Astrocyte (in vitro differentiated cells and primary cell): Measurements from ENCODE around the gene CHST10. TPM values are rescaled to one million over a fixed set of nuclear protein-coding genes. Genes with fewer than 3 reads are reported as not detected.

Experiments used
- DNase-seq: peaks from one replicate; pipeline ENCODE4 v3.0.0-alpha.2; 2010; ENCODE audit warnings: low read depth
- FAIRE-seq: peaks from 2 replicates; lab custom pipeline; 2011; peaks lifted over from hg19 to GRCh38; lab: Jason Lieb, UNC
- H2AFZ ChIP-seq: 2 replicates; pipeline ENCODE4 v1.6.0; 2012; ENCODE audit warnings: low read depth, low read length, inconsistent platforms
- H3K27ac ChIP-seq: 2 replicates; pipeline ENCODE4 v1.5.1; 2011; ENCODE audit warnings: low read depth, low read length, inconsistent platforms
- H3K27me3 ChIP-seq: 2 replicates; pipeline ENCODE4 v1.6.0; 2011; ENCODE audit warnings: low read length, inconsistent platforms; ENCODE audit not compliant: insufficient read depth
- H3K36me3 ChIP-seq: 2 replicates; pipeline ENCODE4 v1.5.1; 2011; ENCODE audit warnings: low read length, inconsistent platforms; ENCODE audit not compliant: insufficient read depth
- H3K4me1 ChIP-seq: 2 replicates; pipeline ENCODE4 v1.5.1; 2011; ENCODE audit warnings: low read length, inconsistent platforms; ENCODE audit not compliant: insufficient read depth
- H3K4me2 ChIP-seq: 2 replicates; pipeline ENCODE4 v1.6.0; 2012; ENCODE audit warnings: low read length, inconsistent platforms
- H3K4me3 ChIP-seq: 2 replicates; pipeline ENCODE4 v1.5.1; 2011; ENCODE audit warnings: low read depth, mild to moderate bottlenecking, low read length, inconsistent platforms; ENCODE audit not compliant: insufficient read depth
- H3K79me2 ChIP-seq: 2 replicates; pipeline ENCODE4 v1.6.0; 2012; ENCODE audit warnings: mild to moderate bottlenecking, low read length, inconsistent platforms; ENCODE audit not compliant: insufficient read depth
- H3K9ac ChIP-seq: 2 replicates; pipeline ENCODE4 v1.6.0; 2012; ENCODE audit warnings: mild to moderate bottlenecking, low read length, inconsistent platforms
- H3K9me3 ChIP-seq: 2 replicates; pipeline ENCODE4 v1.5.1; 2012; ENCODE audit warnings: low read depth, mild to moderate bottlenecking, low read length, inconsistent platforms; ENCODE audit not compliant: insufficient read depth
- H4K20me1 ChIP-seq: 2 replicates; pipeline ENCODE4 v1.6.0; 2012; ENCODE audit warnings: low read length, inconsistent platforms; ENCODE audit not compliant: insufficient read depth
- H3K27ac Mint-ChIP-seq: one replicate; pipeline ENCODE4 v1.8.0; 2021; ENCODE audit warnings: mild to moderate bottlenecking, mixed read lengths; ENCODE audit not compliant: unreplicated experiment
- H3K27me3 Mint-ChIP-seq: one replicate; pipeline ENCODE4 v1.8.0; 2021; ENCODE audit warnings: low read depth, mixed read lengths; ENCODE audit not compliant: unreplicated experiment
- H3K36me3 Mint-ChIP-seq: one replicate; pipeline ENCODE4 v1.8.0; 2021; ENCODE audit warnings: low read depth, mixed read lengths; ENCODE audit not compliant: unreplicated experiment
- H3K4me1 Mint-ChIP-seq: one replicate; pipeline ENCODE4 v1.8.0; 2021; ENCODE audit warnings: low read depth, mixed read lengths; ENCODE audit not compliant: unreplicated experiment
- H3K4me3 Mint-ChIP-seq: one replicate; pipeline ENCODE4 v1.8.0; 2021; ENCODE audit warnings: mild to moderate bottlenecking, moderate library complexity, mixed read lengths; ENCODE audit not compliant: unreplicated experiment
- H3K9me3 Mint-ChIP-seq: one replicate; pipeline ENCODE4 v1.8.0; 2021; ENCODE audit warnings: mild to moderate bottlenecking, mixed read lengths; ENCODE audit not compliant: unreplicated experiment
- EZH2 ChIP-seq: IDR thresholded peaks from 2 replicates; pipeline ENCODE4 v1.6.1; 2012; ENCODE audit warnings: mild to moderate bottlenecking, low read length, inconsistent platforms; ENCODE audit not compliant: insufficient read depth
- total RNA-seq: library from RNA; stranded (reverse); gene quantifications from 2 replicates; pipeline ENCODE4 v1.2.1, GENCODE V29; 2021
- TF ChIP-seq, protein P1 (sequence below): IDR thresholded peaks from 2 replicates; pipeline ENCODE4 v1.5.1; 2011; ENCODE audit warnings: low read depth, mild to moderate bottlenecking, inconsistent platforms, low read length, moderate library complexity; ENCODE audit not compliant: insufficient read depth

Gene CHST10
- total RNA-seq, 1 donor from 2014 or later = 12.7 TPM

DNA sequence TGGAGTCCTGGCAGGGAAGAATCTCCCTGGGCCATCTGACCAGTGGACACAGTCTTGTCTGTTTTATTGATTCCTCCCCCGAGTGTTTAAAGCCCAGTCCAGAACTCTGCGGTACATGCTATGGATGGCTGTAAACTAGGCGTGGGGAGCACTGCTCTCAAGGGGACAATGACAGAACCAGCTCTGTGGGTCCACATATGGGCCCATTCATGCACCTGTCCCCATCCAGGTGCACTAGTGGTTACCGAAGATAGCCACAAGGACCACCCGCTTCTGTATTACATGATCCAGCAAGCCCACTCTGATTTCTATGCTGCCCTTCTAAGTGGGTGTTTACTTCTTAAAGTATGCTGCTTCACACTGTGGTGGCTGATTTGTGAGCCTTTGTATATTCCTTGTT, 21.0 kb downstream of the CHST10 start:
- no peaks in the 10 kb centered on the region for H3K27me3 Mint-ChIP-seq
- no peak overlapping the region for H3K27ac ChIP-seq
- no peak overlapping the region for H3K27ac Mint-ChIP-seq
- H3K4me3 Mint-ChIP-seq = no peak overlapping the region
- H3K9ac ChIP-seq = no peak overlapping the region
- no peaks in the 10 kb centered on the region for H3K9me3 Mint-ChIP-seq
- no peaks in the 10 kb centered on the region for H3K4me1 Mint-ChIP-seq
- H2AFZ ChIP-seq = no peak overlapping the region
- no peaks in the 10 kb centered on the region for H3K27me3 ChIP-seq
- H3K36me3 Mint-ChIP-seq = peaks cover 18% of the 10 kb centered on the region
- no peaks in the 10 kb centered on the region for H3K79me2 ChIP-seq
- peaks cover 2% of the 10 kb centered on the region for H3K36me3 ChIP-seq
- no peaks in the 10 kb centered on the region for H3K4me1 ChIP-seq
- no peak overlapping the region for H3K4me2 ChIP-seq
- DNase-seq (no peak), FAIRE-seq (no peak)
- no peak overlapping the region for H3K4me3 ChIP-seq
- H3K9me3 ChIP-seq = no peaks in the 10 kb centered on the region
- TF ChIP-seq, protein P1, sequence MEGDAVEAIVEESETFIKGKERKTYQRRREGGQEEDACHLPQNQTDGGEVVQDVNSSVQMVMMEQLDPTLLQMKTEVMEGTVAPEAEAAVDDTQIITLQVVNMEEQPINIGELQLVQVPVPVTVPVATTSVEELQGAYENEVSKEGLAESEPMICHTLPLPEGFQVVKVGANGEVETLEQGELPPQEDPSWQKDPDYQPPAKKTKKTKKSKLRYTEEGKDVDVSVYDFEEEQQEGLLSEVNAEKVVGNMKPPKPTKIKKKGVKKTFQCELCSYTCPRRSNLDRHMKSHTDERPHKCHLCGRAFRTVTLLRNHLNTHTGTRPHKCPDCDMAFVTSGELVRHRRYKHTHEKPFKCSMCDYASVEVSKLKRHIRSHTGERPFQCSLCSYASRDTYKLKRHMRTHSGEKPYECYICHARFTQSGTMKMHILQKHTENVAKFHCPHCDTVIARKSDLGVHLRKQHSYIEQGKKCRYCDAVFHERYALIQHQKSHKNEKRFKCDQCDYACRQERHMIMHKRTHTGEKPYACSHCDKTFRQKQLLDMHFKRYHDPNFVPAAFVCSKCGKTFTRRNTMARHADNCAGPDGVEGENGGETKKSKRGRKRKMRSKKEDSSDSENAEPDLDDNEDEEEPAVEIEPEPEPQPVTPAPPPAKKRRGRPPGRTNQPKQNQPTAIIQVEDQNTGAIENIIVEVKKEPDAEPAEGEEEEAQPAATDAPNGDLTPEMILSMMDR = no peak
- no peak for TF ChIP-seq EZH2
- H4K20me1 ChIP-seq = no peaks in the 10 kb centered on the region

DNA sequence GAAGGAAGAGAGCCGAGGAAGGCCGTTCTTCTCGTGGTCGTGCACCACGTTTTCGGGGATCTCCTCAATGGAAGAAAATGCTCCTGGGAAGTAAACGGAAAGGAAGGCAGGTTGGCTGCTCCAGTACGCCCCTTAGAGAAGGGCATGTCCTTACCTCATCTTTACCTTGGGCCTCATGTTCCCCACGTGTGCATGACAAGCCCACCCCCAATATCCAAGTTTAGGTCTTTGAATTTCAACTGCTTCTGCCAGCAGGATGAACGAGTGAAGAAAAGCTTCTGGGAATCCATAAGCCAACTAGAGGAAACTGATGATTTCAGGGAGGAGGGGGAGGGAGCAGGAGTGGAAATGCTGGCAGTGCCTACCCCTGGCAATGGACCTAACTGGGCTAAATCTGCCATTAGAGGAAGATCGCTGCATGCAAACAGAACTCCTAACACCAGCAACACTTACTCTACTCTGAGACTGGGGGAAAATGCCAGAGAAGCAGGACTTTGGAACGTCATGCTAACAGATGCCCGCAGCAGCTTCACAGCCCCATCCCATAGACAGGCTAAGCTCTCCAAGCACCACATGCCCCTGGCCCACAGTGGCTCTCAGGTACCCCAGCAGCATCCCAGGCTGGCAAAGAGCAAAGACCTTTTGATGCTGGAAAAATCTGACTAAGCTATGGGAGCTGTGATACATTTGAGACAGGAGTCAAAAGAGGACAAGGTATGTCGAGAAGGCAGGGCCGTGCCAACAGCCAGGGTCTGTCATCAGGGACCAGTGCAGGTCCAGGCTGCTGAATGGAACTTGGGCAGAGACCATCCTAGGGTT, 21.7 kb downstream of the CHST10 start:
- DNase-seq (no peak), FAIRE-seq (no peak)
- TF ChIP-seq, protein P1 = no peak
- no peak for TF ChIP-seq EZH2
- Mint-ChIP-seq H3K4me3 (no peak overlapping the region), H3K27me3 (no peaks in the 10 kb centered on the region), H3K9me3 (no peaks in the 10 kb centered on the region), H3K4me1 (no peaks in the 10 kb centered on the region), H3K36me3 (peaks cover 17% of the 10 kb centered on the region), H3K27ac (no peak overlapping the region)
- H2AFZ ChIP-seq = no peak overlapping the region
- H3K9ac ChIP-seq = no peak overlapping the region
- H3K27ac ChIP-seq = no peak overlapping the region
- H3K9me3 ChIP-seq = no peaks in the 10 kb centered on the region
- H3K36me3 ChIP-seq = peaks cover 2% of the 10 kb centered on the region
- H3K4me3 ChIP-seq = no peak overlapping the region
- no peaks in the 10 kb centered on the region for H3K4me1 ChIP-seq
- no peaks in the 10 kb centered on the region for H3K27me3 ChIP-seq
- no peaks in the 10 kb centered on the region for H4K20me1 ChIP-seq
- H3K4me2 ChIP-seq = no peak overlapping the region
- H3K79me2 ChIP-seq = no peaks in the 10 kb centered on the region

DNA sequence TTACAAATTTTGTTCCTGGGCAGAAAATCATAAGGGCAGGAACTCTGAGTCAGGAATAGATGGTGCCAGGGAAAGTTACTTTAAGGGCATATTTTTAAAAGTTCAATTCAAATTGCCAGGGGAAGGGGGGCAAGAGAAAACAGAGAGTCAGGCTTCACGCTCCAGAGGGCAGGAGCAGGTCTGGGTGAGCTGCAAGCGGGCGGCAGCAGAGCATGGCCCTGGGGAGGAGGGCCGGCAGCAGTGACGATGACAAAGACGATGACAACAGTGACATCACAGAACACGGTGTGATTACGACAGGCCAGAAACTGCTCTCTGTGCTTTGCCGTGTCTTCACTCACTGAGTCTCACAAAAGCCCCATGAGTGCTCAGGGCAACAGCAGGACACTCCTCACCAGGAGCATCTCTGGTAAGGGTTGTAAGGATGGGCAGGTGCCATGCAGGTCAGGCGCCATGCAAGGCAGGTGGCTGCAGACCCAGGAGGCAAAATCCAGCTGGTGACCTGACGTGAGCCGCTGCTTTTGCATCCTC, 23.3 kb downstream of the CHST10 start:
- Histone ChIP-seq H3K79me2 (no peaks in the 10 kb centered on the region), H3K27me3 (no peaks in the 10 kb centered on the region), H3K4me1 (no peaks in the 10 kb centered on the region), H3K9ac (no peak overlapping the region), H2AFZ (no peak overlapping the region), H3K36me3 (no peaks in the 10 kb centered on the region), H3K27ac (no peak overlapping the region), H3K9me3 (no peaks in the 10 kb centered on the region), H3K4me3 (no peak overlapping the region), H3K4me2 (no peak overlapping the region), H4K20me1 (no peaks in the 10 kb centered on the region)
- TF ChIP-seq EZH2 = no peak
- Mint-ChIP-seq H3K9me3 (no peaks in the 10 kb centered on the region), H3K36me3 (peaks cover 14% of the 10 kb centered on the region), H3K27me3 (no peaks in the 10 kb centered on the region), H3K27ac (no peak overlapping the region), H3K4me1 (no peaks in the 10 kb centered on the region), H3K4me3 (no peak overlapping the region)
- FAIRE-seq (no peak), DNase-seq (no peak)
